BJ (cell line): ENCODE results near the gene RAB20. TPM values are rescaled to one million over a fixed set of nuclear protein-coding genes. Genes with fewer than 3 reads are reported as not detected.

Experiments used
- CTCF ChIA-PET: fragments of 350-600 bp; formaldehyde crosslinking; extraction: SDS; loops from one replicate; lab custom pipeline; 2021; ENCODE audit warnings: antibody characterized with exemption, inconsistent platforms; lab: Yijun Ruan, JAX
- POLR2A ChIA-PET: fragments of 300-600 bp; sonication (Branson Sonifier 250); formaldehyde crosslinking; extraction: SDS; loops from one replicate; lab custom pipeline; 2021; ENCODE audit warnings: antibody characterized with exemption; lab: Charles Lee
- DNase-seq: peaks from one replicate; pipeline ENCODE4 v3.0.0-alpha.2; 2011; ENCODE audit warnings: low read depth
- H3K27me3 ChIP-seq: 2 replicates; pipeline ENCODE4 v1.6.0; 2011; ENCODE audit warnings: low read length; ENCODE audit not compliant: control insufficient read depth, insufficient read depth
- H3K36me3 ChIP-seq: 2 replicates; pipeline ENCODE4 v1.5.1; 2011; ENCODE audit warnings: low read length; ENCODE audit not compliant: control insufficient read depth, insufficient read depth
- H3K4me3 ChIP-seq: 2 replicates; pipeline ENCODE4 v1.5.1; 2011; ENCODE audit warnings: low read depth, mild to moderate bottlenecking, control low read depth, low read length
- polyA plus RNA-seq: library from polyadenylated mRNA; depleted of rRNA; stranded (reverse); fragments of >200 nt; gene quantifications from 2 replicates; pipeline ENCODE4 v1.2.3, GENCODE V29; 2011
- TF ChIP-seq, protein P1 (sequence below): IDR thresholded peaks from 2 replicates; pipeline ENCODE4 v1.5.1; 2011; ENCODE audit warnings: low read depth, mild to moderate bottlenecking, control low read depth, inconsistent platforms, low read length, moderate library complexity; ENCODE audit not compliant: insufficient read depth

Gene RAB20
- polyA plus RNA-seq, 1 experiment, result 4.9 TPM

DNA sequence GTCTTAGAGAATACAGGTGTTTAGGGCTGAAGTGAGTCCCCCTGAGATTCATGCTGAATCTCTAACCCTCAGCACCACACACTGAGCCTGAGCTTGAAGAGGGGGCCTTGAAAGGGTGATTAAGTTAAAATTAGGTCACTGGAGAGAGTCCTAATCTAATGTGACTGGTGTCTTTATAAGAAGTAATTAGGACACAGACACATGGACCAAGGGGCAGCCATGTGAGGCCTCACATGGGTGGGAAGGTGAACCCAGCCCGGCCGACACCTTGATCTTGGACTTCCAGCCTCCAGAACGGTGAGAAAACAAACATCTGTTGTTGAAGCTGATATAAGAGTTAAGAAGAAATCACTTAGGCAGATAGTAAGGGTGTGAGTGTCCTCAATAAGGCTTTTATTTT, 7.1 kb upstream of the RAB20 start:
- POLR2A ChIA-PET, result no interaction called here
- CTCF ChIA-PET, result no interaction called here
- no peaks in the 10 kb centered on the region for H3K36me3 ChIP-seq
- H3K27me3 ChIP-seq, result peaks cover 20% of the 10 kb centered on the region
- no peak for DNase-seq
- H3K4me3 ChIP-seq, result no peak overlapping the region
- TF ChIP-seq, protein P1, sequence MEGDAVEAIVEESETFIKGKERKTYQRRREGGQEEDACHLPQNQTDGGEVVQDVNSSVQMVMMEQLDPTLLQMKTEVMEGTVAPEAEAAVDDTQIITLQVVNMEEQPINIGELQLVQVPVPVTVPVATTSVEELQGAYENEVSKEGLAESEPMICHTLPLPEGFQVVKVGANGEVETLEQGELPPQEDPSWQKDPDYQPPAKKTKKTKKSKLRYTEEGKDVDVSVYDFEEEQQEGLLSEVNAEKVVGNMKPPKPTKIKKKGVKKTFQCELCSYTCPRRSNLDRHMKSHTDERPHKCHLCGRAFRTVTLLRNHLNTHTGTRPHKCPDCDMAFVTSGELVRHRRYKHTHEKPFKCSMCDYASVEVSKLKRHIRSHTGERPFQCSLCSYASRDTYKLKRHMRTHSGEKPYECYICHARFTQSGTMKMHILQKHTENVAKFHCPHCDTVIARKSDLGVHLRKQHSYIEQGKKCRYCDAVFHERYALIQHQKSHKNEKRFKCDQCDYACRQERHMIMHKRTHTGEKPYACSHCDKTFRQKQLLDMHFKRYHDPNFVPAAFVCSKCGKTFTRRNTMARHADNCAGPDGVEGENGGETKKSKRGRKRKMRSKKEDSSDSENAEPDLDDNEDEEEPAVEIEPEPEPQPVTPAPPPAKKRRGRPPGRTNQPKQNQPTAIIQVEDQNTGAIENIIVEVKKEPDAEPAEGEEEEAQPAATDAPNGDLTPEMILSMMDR, result no peak

DNA sequence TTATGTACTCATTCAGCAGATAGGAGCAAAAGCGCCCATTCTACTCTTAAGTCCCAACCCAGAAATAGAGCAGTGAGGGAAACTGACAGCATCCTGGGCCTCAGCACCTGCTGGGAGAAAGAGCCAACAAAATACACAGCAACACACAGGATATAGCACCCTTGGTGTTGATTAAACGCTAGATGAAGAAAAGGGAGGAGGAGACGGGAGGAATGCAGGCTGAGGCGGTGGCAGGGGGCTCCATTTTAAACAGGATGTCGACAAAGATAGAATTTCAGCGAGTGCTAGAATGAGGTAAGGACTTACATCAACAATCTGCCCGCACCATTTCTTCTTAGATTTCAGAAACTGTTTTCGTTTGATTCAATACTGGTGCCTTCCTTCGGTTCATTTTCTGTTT, 4.6 kb upstream of the RAB20 start:
- ChIA-PET CTCF (no interaction called here), POLR2A (no interaction called here)
- Histone ChIP-seq H3K4me3 (no peak overlapping the region), H3K36me3 (no peaks in the 10 kb centered on the region), H3K27me3 (peaks cover 8% of the 10 kb centered on the region; the same call in 1 of the 2 replicates)
- no peak for DNase-seq
- TF ChIP-seq, protein P1, result no peak

DNA sequence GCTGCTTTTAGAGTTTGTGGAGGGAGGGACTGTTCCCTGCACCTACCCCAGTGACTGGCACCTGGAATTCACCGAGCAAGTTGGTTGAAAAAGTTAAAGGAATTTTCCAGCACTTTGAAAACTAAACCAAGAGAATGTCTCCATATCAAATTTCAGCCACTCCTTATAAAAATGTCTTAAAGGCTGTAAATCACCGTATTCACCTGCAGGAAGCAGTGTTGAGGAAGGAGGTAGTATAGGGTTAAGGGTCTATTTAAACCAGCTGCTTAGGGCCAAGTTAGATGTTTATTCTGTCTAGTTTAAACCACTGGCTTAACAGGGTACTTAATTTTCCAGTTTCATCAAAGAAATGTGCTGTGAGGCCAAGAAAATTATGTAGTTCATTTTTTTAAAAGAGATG, 3.8 kb upstream of the RAB20 start:
- ChIA-PET CTCF (no interaction called here), POLR2A (no interaction called here)
- TF ChIP-seq, protein P1, result no peak

GRCh38 chr13:110564472-110564985, 3.0 kb upstream of the RAB20 start:
- ChIA-PET CTCF (no interaction called here), POLR2A (no interaction called here)
- no peaks in the 10 kb centered on the region for H3K36me3 ChIP-seq

More for the DNA sequence above, 3.8 kb upstream of the RAB20 start:
- Histone ChIP-seq H3K4me3 (no peak overlapping the region), H3K36me3 (no peaks in the 10 kb centered on the region), H3K27me3 (peaks cover 8% of the 10 kb centered on the region; the same call in 1 of the 2 replicates)
- DNase-seq, result no peak

DNA sequence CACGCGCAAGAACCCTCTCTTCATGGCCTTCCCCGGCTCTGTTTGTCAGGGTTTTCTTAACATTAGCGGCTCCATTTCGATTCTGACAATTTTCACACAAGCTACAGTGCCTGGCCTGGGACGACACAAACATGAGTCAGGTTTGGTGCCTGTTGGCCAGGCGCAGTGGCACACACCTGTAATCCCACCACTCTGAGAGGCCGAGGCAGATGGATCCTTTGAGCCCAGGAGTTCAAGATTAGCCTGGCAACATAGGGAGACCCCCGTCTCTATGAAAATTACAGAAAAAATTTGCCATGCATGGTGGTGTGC, 1.9 kb upstream of the RAB20 start:
- no peaks in the 10 kb centered on the region for H3K36me3 ChIP-seq
- TF ChIP-seq, protein P1, result no peak
- H3K4me3 ChIP-seq, result no peak overlapping the region
- CTCF ChIA-PET, result no interaction called here
- peaks cover 6% of the 10 kb centered on the region; the same call in 1 of the 2 replicates for H3K27me3 ChIP-seq
- POLR2A ChIA-PET, result no interaction called here
- DNase-seq, result no peak

More at GRCh38 chr13:110564472-110564985, 3.0 kb upstream of the RAB20 start:
- Histone ChIP-seq H3K27me3 (peaks cover 7% of the 10 kb centered on the region; the same call in 1 of the 2 replicates), H3K4me3 (no peak overlapping the region)
- TF ChIP-seq, protein P1, result no peak
- no peak for DNase-seq
